GM12878 (cell line): ENCODE data around the gene CUL1. TPM values are rescaled to one million over a fixed set of nuclear protein-coding genes. Genes with fewer than 3 reads are reported as not detected.

Experiments used
- ATAC-seq: fragments of 200-7000 bp; cut with Tn5 transposase; 3 replicates; pipeline ENCODE4 v1.9.1; 2020; ENCODE audit warnings: mild to moderate bottlenecking, moderate library complexity
- BruUV-seq: library from RNA; stranded (reverse); fragments of 400-500 nt; replicated peaks from 2 replicates; lab custom pipeline; 2021; lab: Mats Ljungman, UMichigan
- CTCF ChIA-PET: fragments of 300-600 bp; sonication (Branson Sonifier 250); formaldehyde crosslinking; extraction: SDS; loops from one replicate; lab custom pipeline; 2021; ENCODE audit warnings: inconsistent platforms; lab: Yijun Ruan, JAX
- POLR2A ChIA-PET: fragments of 350-600 bp; formaldehyde crosslinking; extraction: SDS; loops from one replicate; lab custom pipeline; 2021; ENCODE audit warnings: inconsistent platforms; lab: Charles Lee
- RAD21 ChIA-PET: fragments of 300-600 bp; sonication (Branson Sonifier 250); formaldehyde crosslinking; loops from one replicate; lab custom pipeline; 2023; ENCODE audit warnings: antibody characterized with exemption; ENCODE audit not compliant: unreplicated experiment; lab: Charles Lee
- SMC1A ChIA-PET: fragments of 300-600 bp; sonication (Branson Sonifier 250); formaldehyde crosslinking; loops from one replicate; lab custom pipeline; 2023; ENCODE audit not compliant: unreplicated experiment, uncharacterized antibody; lab: Charles Lee
- DNase-seq: peaks from one replicate; pipeline ENCODE4 v3.0.0-alpha.2; 2011; ENCODE audit warnings: low read depth, low spot score
- FAIRE-seq: peaks from 3 replicates; lab custom pipeline; 2011; peaks lifted over from hg19 to GRCh38; lab: Jason Lieb, UNC
- H2AFZ ChIP-seq: 2 replicates; pipeline ENCODE4 v1.6.0; 2011; ENCODE audit warnings: low read depth, low read length, control low read depth; ENCODE audit not compliant: control insufficient read depth
- H3K27ac ChIP-seq: 2 replicates; pipeline ENCODE4 v1.5.1; 2011; ENCODE audit warnings: control low read depth; ENCODE audit not compliant: control insufficient read depth, insufficient read depth
- H3K27me3 ChIP-seq, 2 experiments: replicated peaks in 1 of 2; 2 replicates each; pipeline versions ENCODE4 v1.6.0 to v1.6.1; 2011; ENCODE audit warnings: low read length in 1 of 2; ENCODE audit not compliant: control insufficient read depth in 2 of 2, insufficient read depth in 2 of 2
- H3K36me3 ChIP-seq, 2 experiments: 2 replicates each; pipeline ENCODE4 v1.5.1; 2011; ENCODE audit warnings: low read length in 1 of 2; ENCODE audit not compliant: control insufficient read depth in 2 of 2, insufficient read depth in 2 of 2
- H3K4me1 ChIP-seq: 2 replicates; pipeline ENCODE4 v1.6.1; 2011; ENCODE audit warnings: mild to moderate bottlenecking, low read length, moderate library complexity, mixed read lengths; ENCODE audit not compliant: control insufficient read depth, insufficient read depth
- H3K4me2 ChIP-seq: 2 replicates; pipeline ENCODE4 v1.6.0; 2011; ENCODE audit warnings: control low read depth; ENCODE audit not compliant: control insufficient read depth, insufficient read depth
- H3K4me3 ChIP-seq: fragments of 200-600 bp; sonication (generic); 2 replicates; pipeline ENCODE4 v1.5.1; 2016
- H3K79me2 ChIP-seq: 2 replicates; pipeline ENCODE4 v1.6.0; 2011; ENCODE audit warnings: low read length; ENCODE audit not compliant: control insufficient read depth, insufficient read depth
- H3K9ac ChIP-seq: 2 replicates; pipeline ENCODE4 v1.8.0; 2011; ENCODE audit warnings: low read length, control low read depth, mixed read lengths; ENCODE audit not compliant: control insufficient read depth, insufficient read depth
- H3K9me3 ChIP-seq: replicated peaks from 3 replicates; pipeline ENCODE4 v1.5.1; 2011; ENCODE audit warnings: mild to moderate bottlenecking, low read length; ENCODE audit not compliant: control insufficient read depth, insufficient read depth
- H4K20me1 ChIP-seq: 2 replicates; pipeline ENCODE4 v1.6.0; 2011; ENCODE audit not compliant: control insufficient read depth, insufficient read depth
- BACH1 ChIP-seq: fragments of 450-650 bp; IDR thresholded peaks from 2 replicates; pipeline ENCODE4 v1.6.1; 2017; ENCODE audit warnings: mild to moderate bottlenecking, borderline replicate concordance
- BCL11A ChIP-seq: IDR thresholded peaks from 2 replicates; pipeline ENCODE4 v1.6.1; 2011; ENCODE audit warnings: low read depth, low read length
- DPF2 ChIP-seq: fragments of 450-650 bp; IDR thresholded peaks from 2 replicates; pipeline ENCODE4 v1.6.1; 2017; ENCODE audit warnings: mild to moderate bottlenecking
- EP300 ChIP-seq, 2 experiments: fragments of 150-350 bp in 1 of 2; IDR thresholded peaks; 2 replicates each; pipeline ENCODE4 v1.6.1; 2011 to 2012; ENCODE audit warnings: low read depth in 2 of 2, low read length in 2 of 2, borderline replicate concordance in 1 of 2, improper control_type of control experiment in 1 of 2, inconsistent platforms in 1 of 2; ENCODE audit not compliant: control insufficient read depth in 1 of 2
- MTA2 ChIP-seq: fragments of 450-650 bp; IDR thresholded peaks from 2 replicates; pipeline ENCODE4 v1.6.1; 2016; ENCODE audit warnings: low read depth, mild to moderate bottlenecking, moderate library complexity
- NFXL1 ChIP-seq: fragments of 450-650 bp; IDR thresholded peaks from 2 replicates; pipeline ENCODE4 v1.6.1; 2017; ENCODE audit warnings: antibody characterized with exemption, mild to moderate bottlenecking, borderline replicate concordance
- PAX5 ChIP-seq: IDR thresholded peaks from 2 replicates; pipeline ENCODE4 v1.6.1; 2011; ENCODE audit warnings: low read depth, low read length, borderline replicate concordance
- POLR2A ChIP-seq: IDR thresholded peaks from 2 replicates; pipeline ENCODE4 v1.6.1; 2011; ENCODE audit warnings: low read depth, mild to moderate bottlenecking, low read length
- RAD21 ChIP-seq: IDR thresholded peaks from 2 replicates; pipeline ENCODE4 v1.6.1; 2011; ENCODE audit warnings: mild to moderate bottlenecking, low read depth, low read length, moderate library complexity; ENCODE audit not compliant: insufficient read depth
- RUNX3 ChIP-seq: IDR thresholded peaks from 2 replicates; pipeline ENCODE4 v1.6.1; 2012; ENCODE audit warnings: low read length, inconsistent platforms
- SIN3A ChIP-seq: IDR thresholded peaks from 2 replicates; pipeline ENCODE4 v1.6.1; 2012; ENCODE audit warnings: low read depth, low read length, improper control_type of control experiment
- SMAD5 ChIP-seq: IDR thresholded peaks from 2 replicates; pipeline ENCODE4 v1.6.1; 2016; ENCODE audit warnings: antibody characterized with exemption, low read depth
- SMC3 ChIP-seq: IDR thresholded peaks from 2 replicates; pipeline ENCODE4 v1.6.1; 2011; ENCODE audit warnings: low read length, improper control_type of control experiment, borderline replicate concordance
- SRF ChIP-seq, 2 experiments: IDR thresholded peaks; 2 replicates each; pipeline ENCODE4 v1.6.1; 2011; ENCODE audit warnings: low read depth in 2 of 2, low read length in 2 of 2, mild to moderate bottlenecking in 1 of 2, moderate library complexity in 1 of 2
- STAT3 ChIP-seq: IDR thresholded peaks from 2 replicates; pipeline ENCODE4 v1.6.1; 2011; ENCODE audit warnings: low read depth, low read length, improper control_type of control experiment
- TCF12 ChIP-seq: IDR thresholded peaks from 2 replicates; pipeline ENCODE4 v1.6.1; 2011; ENCODE audit warnings: low read depth, mild to moderate bottlenecking, low read length
- USF2 ChIP-seq: IDR thresholded peaks from 2 replicates; pipeline ENCODE4 v1.6.1; 2011; ENCODE audit warnings: low read depth, low read length, improper control_type of control experiment, borderline replicate concordance
- ZBTB40 ChIP-seq: fragments of 450-650 bp; IDR thresholded peaks from 2 replicates; pipeline ENCODE4 v1.6.1; 2016; ENCODE audit warnings: mild to moderate bottlenecking, moderate library complexity, borderline replicate concordance
- ZNF384 ChIP-seq: IDR thresholded peaks from 2 replicates; pipeline ENCODE4 v1.6.1; 2012; ENCODE audit warnings: low read depth, mild to moderate bottlenecking, low read length, improper control_type of control experiment, borderline replicate concordance
- WGBS: methylation state at CpG from one replicate; pipeline ENCODE4 v1.1.6; 2016; ENCODE audit warnings: low lambda C conversion rate; ENCODE audit not compliant: insufficient replicate concordance, insufficient coverage; ENCODE audit errors: missing lambda C conversion rate; 5-methylcytosine and 5-hydroxymethylcytosine counted together
- in situ Hi-C: fragments of 300-500 bp; cut with MboI; formaldehyde crosslinking; loops from 9 replicates; pipeline ENCODE4 v1.14.3; 2018; ENCODE audit warnings: mixed read lengths
- intact Hi-C: fragments of 100-400 bp; cut with micrococcal nuclease; formaldehyde crosslinking; loops from one replicate; pipeline ENCODE4 v1.14.2; 2022; ENCODE audit not compliant: unreplicated experiment
- polyA plus RNA-seq, 11 experiments: library from polyadenylated mRNA; depleted of rRNA in 4 of 11; unstranded in 6 of 11; stranded (reverse) in 5 of 11; fragments of >200 nt; fragmentation: Nextera tagmentation in 4 of 11; fragmentation: Illumina TruSeq in 1 of 11; extraction: Ambion mirVana in 4 of 11; extraction: Trizol in 1 of 11; gene quantifications; 1 replicate in 1 of 11; 2 replicates in 10 of 11; pipeline versions ENCODE4 v1.2.1 to v1.2.3, GENCODE V29; 2011 to 2016; ENCODE audit warnings: inconsistent platforms in 2 of 11, missing spikeins in 2 of 11, low read depth in 1 of 11
- total RNA-seq, 4 experiments: library from RNA; depleted of rRNA in 3 of 4; stranded (reverse); fragments of >200 nt in 3 of 4; fragmentation: Illumina TruSeq in 1 of 4; extraction: Trizol in 1 of 4; gene quantifications; 2 replicates each; pipeline versions ENCODE4 v1.2.1 to v1.2.3, GENCODE V29; 2013 to 2021

The CUL1 gene
- total and polyA plus RNA-seq, 10 of the 15 experiments (the other 5 are each of a cell fraction or from before 2014, with no cell fraction given): 13.3 to 63.9 (median 45.9) TPM

- in situ Hi-C loops: no loop called here
- no peak overlapping the region for H3K4me3 ChIP-seq
Observed at GRCh38 chr7:148686312-148686937, 12.3 kb upstream of the CUL1 start.

More at GRCh38 chr7:148686312-148686937, 12.3 kb upstream of the CUL1 start:
- ChIA-PET SMC1A (interaction anchor here (1.0 kb wide), 2 partner anchors 26 to 33 kb away, joined by 3 to 4 read pairs; no protein-coding TSS in a partner anchor), RAD21 (no interaction called here), POLR2A (no interaction called here)
- no peaks in the 10 kb centered on the region for H3K27me3 ChIP-seq
- ATAC-seq (no peak), DNase-seq (no peak), FAIRE-seq (no peak)
- intact Hi-C loops: no loop called here
- H3K9me3 ChIP-seq: no peaks in the 10 kb centered on the region
- 51% methylated on average over 6 of the region's 6 CpGs for WGBS
- no peaks in the 10 kb centered on the region for H4K20me1 ChIP-seq
- H2AFZ ChIP-seq: no peak overlapping the region
- H3K36me3 ChIP-seq: no peaks in the 10 kb centered on the region
- H3K27ac ChIP-seq: no peak overlapping the region
- BruUV-seq: no TSS peak
- no peaks in the 10 kb centered on the region for H3K79me2 ChIP-seq
- H3K9ac ChIP-seq: no peak overlapping the region
- TF ChIP-seq RAD21: no peak
- no peak for TF ChIP-seq SRF (IDR thresholded peaks at IDR 0.05; ENCODE audit: low read depth in 2 of 2, low read length in 2 of 2)
- TF ChIP-seq BCL11A: no peak
- no peak for TF ChIP-seq BACH1
- TF ChIP-seq EP300 (IDR thresholded peaks at IDR 0.05; ENCODE audit: borderline replicate concordance in 1 of 2, control insufficient read depth in 1 of 2, low read depth in 2 of 2, low read length in 2 of 2): no peak
- TF ChIP-seq ZNF384: no peak
- no peak for TF ChIP-seq NFXL1
- no peak for TF ChIP-seq PAX5
- TF ChIP-seq TCF12: no peak
- TF ChIP-seq SMAD5: no peak
- no peak for TF ChIP-seq STAT3
- no peak for TF ChIP-seq ZBTB40
- no peak for TF ChIP-seq RUNX3
- TF ChIP-seq MTA2: no peak
- no peak for TF ChIP-seq SIN3A
- TF ChIP-seq SMC3: no peak
- TF ChIP-seq DPF2: no peak
- no peak for TF ChIP-seq POLR2A
- TF ChIP-seq USF2: no peak
- TF ChIP-seq, all 136 proteins: peak for 0
- CTCF ChIA-PET: interaction anchor here (1.2 to 1.3 kb wide), 2 partner anchors 24 to 112 kb away, joined by 3 read pairs; no protein-coding TSS in a partner anchor
- Histone ChIP-seq H3K4me1 (no peaks in the 10 kb centered on the region), H3K4me2 (no peak overlapping the region)
